Measurements from ENCODE around the gene RABL2A.
"Not testable (repeated sequence)": the region's sequence is repeated elsewhere in the genome, so short reads cannot be mapped to it uniquely, and the experiment has no call there.

Gene RABL2A

GRCh38 chr2:113609822-113610221, 17.2 kb upstream of the RABL2A start:
- not testable (repeated sequence) for DNase-seq (ENCODE audit: low read depth, low spot score)

DNA sequence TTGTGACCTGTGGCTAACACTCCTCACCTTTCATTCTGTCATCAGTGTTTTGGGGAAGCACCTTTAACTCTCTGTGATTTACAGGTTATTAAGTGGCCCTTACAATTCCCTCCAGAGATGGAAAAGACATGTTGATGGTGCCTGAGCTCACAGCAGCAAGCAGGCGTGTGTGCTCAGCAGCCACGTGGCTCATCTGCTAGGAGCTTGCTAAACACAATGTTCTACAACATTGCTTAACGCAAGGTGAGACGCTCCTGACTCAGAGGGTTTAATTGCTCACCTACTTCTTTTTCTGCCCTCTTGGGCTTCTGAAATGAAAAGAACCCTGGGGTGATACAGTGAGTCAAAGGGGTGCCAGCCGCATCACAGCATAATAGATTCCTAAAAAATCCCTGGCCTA, 6.1 kb upstream of the RABL2A start:
- not testable (repeated sequence) for DNase-seq (ENCODE audit: low read depth, low spot score)

DNA sequence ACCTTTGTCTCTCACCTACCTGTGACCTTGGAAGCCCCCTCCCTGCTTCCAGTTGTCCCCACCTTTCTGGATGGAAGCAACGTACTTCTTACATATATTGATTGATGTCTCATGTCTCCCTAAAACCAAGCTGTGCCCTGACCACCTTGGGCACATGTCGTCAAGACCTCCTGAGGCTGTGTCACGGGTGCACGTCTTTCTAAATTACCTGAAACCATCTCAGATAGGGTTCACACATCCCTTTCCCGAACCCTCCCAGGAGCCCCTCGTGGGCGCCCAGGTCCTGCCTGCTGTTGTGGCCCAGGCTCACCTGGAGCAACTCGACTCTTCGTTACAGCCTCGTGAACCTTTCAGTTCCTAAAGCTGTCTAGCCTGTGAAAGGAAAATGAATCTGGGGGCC, 1.2 kb upstream of the RABL2A start:
- not testable (repeated sequence) for DNase-seq (ENCODE audit: low read depth, low spot score)

DNA sequence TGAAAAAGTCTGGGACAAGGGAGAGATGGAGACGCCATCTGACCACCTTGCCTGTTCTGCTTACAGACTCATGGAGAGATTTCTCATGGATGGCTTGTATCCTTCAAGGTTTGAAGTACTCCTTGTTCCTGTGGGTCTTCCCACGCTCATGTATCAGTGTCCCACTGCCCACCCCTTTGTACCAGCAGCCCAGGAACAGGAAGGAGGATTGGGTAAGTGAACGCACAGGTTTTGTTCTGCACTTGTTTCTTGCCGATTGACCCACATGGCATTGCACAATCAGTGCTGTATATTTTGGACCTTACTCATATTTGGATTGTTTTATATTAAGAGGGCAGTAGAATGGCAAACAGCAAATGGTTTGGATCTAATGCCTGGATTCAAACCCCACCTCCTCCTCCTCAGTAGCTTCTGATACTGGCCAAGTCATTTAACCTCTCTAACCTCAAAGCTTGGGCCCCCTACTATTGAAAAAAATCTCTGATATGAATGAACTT, 5.8 kb downstream of the RABL2A start:
- not testable (repeated sequence) for DNase-seq (ENCODE audit: low read depth, low spot score)

GRCh38 chr2:113635358-113635757, 8.3 kb downstream of the RABL2A start:
- not testable (repeated sequence) for DNase-seq (ENCODE audit: low read depth, low spot score)

DNA sequence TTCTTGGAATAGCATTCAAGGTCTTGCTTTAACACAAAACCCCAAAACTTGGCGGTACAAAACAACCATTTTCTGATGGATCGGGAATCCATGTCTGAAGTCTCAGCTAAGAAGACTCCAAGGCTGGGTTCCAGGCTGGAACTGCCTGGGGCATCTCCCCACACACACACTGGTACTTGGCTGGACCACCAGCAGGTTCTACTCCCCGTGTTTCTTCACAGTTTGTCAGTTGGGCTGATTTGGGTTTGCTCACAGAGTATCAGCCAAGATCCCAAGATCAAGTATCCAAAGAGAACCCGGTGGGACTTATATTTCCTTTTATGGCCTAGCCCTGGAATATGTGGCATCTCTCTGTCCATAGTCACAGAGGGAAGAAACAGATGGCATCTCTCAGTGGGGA, 9.2 kb downstream of the RABL2A start:
- DNase-seq (ENCODE audit: low read depth, low spot score): not testable (repeated sequence)

DNA sequence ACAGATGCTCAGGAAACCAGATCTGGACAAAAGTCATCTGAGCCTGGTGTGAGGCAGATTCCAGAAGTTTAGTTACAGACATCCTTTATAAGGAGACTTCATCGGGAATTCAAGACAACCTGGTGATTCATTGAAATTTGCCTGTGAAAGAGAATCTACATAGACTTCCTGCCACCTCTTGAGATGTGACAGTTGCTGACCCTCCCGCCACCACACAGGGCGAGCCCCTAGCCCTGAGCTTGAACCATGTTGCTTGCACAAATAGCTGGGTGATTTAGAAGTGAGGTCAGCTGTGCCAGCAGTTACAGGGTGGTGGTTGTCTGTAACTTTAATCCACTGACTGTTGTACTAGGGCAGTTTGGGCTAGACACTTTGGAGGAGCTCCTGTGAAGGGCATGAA, 11.0 kb downstream of the RABL2A start:
- DNase-seq (ENCODE audit: low read depth, low spot score): not testable (repeated sequence)

DNA sequence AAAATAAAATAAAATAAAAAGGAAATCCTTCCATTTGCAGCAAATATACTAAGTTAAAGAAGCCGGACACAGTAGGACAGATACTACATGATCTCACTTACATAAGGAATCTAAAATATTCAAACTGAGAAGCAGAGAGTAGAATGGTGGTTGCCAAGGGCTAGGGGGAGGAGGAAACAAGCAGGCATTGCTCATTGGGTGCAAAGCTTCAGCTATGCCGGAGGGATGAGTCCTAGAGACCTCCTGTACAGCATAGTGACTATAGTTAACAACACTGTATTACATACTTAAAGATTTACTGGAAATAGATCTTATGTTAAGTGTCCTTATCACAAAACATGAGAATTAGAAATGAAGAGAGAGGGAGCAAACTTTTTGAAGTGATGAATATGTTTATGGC, 19.2 kb downstream of the RABL2A start:
- not testable (repeated sequence) for DNase-seq (ENCODE audit: low read depth, low spot score)

DNA sequence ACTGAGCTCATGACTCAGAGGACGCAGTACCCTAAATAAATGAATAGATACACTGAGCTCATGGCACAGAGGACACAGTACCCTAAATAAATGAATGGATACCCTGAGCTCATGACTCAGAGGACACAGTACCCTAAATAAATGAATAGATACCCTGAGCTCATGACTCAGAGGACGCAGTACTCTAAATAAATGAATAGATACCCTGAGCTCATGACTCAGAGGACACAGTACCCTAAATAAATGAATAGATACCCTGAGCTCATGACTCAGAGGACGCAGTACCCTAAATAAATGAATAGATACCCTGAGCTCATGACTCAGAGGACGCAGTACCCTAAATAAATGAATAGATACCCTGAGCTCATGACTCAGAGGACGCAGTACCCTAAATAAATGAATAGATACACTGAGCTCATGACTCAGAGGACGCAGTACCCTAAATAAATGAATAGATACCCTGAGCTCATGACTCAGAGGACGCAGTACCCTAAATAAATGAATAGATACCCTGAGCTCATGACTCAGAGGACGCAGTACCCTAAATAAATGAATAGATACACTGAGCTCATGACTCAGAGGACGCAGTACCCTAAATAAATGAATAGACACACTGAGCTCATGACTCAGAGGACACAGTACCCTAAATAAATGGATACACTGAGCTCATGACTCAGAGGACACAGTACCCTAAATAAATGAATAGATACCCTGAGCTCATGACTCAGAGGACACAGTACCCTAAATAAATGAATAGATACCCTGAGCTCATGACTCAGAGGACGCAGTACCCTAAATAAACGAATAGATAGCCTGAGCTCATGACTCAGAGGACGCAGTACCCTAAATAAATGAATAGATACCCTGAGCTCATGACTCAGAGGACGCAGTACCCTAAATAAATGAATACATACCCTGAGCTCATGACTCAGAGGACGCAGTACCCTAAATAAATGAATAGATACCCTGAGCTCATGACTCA, 24.1 kb downstream of the RABL2A start:
- DNase-seq (ENCODE audit: low read depth, low spot score): not testable (repeated sequence)

- DNase-seq (ENCODE audit: low read depth, low spot score): not testable (repeated sequence)
These were observed 25.5 kb downstream of the RABL2A start for GRCh38 chr2:113652599-113652998.

DNA sequence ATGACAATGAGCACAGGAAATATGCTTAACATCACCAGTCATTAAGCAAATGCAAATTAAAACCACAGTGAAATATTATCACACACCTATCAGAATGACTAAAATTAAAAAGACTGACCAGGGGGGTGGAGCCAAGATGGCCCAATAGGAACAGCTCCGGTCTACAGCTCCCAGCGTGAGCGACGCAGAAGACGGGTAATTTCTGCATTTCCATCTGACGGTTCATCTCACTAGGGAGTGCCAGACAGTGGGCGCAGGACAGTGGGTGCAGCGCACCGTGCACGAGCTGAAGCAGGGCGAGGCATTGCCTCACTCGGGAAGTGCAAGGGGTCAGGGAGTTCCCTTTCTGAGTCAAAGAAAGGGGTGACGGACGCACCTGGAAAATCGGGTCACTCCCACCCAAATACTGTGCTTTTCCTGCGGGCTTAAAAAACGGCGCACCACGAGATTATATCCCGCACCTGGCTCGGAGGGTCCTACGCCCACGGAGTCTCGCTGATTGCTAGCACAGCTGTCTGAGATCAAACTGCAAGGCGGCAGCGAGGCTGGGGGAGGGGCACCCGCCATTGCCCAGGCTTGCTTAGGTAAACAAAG, 29.1 kb downstream of the RABL2A start:
- DNase-seq (ENCODE audit: low read depth, low spot score): not testable (repeated sequence)

DNA sequence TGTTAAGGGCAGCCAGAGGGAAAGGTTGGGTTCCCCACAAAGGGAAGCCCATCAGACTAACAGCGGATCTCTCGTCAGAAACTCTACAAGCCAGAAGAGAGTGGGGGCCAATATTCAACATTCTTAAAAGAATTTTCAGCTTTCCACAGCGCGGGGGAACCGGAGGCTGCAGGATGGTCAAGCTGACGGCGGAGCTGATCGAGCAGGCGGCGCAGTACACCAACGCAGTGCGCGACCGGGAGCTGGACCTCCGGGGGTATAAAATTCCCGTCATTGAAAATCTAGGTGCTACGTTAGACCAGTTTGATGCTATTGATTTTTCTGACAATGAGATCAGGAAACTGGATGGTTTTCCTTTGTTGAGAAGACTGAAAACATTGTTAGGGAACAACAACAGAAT, 30.7 kb downstream of the RABL2A start:
- DNase-seq (ENCODE audit: low read depth, low spot score): not testable (repeated sequence)

- DNase-seq (ENCODE audit: low read depth, low spot score): not testable (repeated sequence)
These were observed 36.4 kb downstream of the RABL2A start for GRCh38 chr2:113663285-113664060.

- not testable (repeated sequence) for DNase-seq (ENCODE audit: low read depth, low spot score)
These were observed 37.9 kb downstream of the RABL2A start for GRCh38 chr2:113664761-113665533.

DNA sequence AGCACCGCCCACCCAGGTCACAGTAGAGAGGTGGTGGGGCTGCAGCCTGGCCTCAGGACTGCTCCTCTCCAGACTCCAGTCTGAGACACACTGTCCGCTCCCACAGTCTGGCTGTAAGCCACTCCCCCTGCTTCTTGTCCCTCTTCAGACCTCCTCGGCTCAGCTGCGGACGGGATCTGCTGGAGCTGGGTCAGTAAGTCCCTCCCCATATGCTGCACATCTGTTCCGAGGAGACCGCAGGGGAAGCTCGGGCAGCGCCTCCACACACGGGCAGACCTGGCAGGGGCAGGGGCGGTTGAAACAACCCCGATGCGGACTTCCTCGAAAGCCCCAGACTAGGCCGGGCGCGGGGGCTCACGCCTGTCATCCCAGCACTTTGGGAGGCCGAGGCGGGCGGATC, 41.9 kb downstream of the RABL2A start:
- DNase-seq (ENCODE audit: low read depth, low spot score): not testable (repeated sequence)

DNA sequence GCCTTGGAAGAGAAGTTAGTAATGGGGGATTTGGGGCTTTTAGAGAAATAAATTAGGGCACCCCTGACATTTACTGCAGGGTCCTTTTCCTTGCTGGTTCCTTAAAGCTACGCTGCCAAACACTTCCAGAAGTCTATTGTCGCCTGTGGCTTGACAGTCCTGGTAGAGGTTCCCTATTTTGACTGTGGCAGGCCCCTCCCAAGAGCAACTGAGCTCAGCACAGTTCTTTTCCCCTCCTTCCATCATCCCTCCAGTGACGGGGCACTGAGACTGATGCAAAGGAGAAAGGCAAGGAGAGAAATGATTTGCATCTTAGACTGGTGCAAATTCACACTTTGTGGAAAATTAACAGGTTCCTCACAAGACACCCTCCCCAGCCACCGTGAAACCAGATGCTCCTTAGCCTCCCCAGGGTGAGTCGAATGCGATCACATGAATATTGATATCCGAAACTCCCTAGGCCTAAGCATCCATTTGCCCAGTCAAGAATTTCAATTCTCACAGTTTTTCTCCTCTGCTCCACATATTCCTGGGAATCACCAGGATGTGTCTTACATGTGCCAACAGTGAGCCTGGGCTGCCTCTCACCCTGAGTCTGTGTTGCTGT, 45.4 kb downstream of the RABL2A start:
- no peak for DNase-seq (ENCODE audit: low read depth, low spot score)

- DNase-seq (ENCODE audit: low read depth, low spot score): no peak
These were observed 48.8 kb downstream of the RABL2A start for GRCh38 chr2:113675875-113676274.

- DNase-seq (ENCODE audit: low read depth, low spot score): no peak
These were observed 49.7 kb downstream of the RABL2A start for GRCh38 chr2:113676623-113677266.

DNA sequence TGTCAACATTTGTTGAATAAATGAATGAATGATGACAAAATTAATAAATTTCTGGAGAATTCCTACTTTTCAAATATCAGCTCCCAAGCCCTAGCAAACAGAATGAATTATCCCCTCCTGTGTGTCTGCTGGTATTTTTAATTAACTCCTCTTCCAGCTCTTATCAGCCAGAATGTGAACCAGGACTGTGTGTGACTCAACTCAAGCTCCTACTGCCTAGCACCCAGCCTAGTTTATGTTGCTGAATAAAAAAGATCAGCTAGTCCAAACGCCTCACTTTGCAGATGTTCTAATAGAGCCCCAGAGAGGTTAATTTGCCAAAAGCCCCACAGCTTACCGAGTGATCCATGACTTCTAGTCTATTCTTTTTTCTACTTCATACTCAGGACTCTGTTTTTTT, 50.3 kb downstream of the RABL2A start:
- no peak for DNase-seq (ENCODE audit: low read depth, low spot score)

GRCh38 chr2:113679457-113679856, 52.4 kb downstream of the RABL2A start:
- DNase-seq (ENCODE audit: low read depth, low spot score): no peak
